ENCODE measurements around the gene MAP2K5. TPM values are rescaled to one million over a fixed set of nuclear protein-coding genes. Genes with fewer than 3 reads are reported as not detected.
A peak's percentile ranks its signal among the peaks of the same experiment; 100 is the strongest.

Gene MAP2K5
- total RNA-seq, 1 experiment from 2014 or later = 15.0 TPM

DNA sequence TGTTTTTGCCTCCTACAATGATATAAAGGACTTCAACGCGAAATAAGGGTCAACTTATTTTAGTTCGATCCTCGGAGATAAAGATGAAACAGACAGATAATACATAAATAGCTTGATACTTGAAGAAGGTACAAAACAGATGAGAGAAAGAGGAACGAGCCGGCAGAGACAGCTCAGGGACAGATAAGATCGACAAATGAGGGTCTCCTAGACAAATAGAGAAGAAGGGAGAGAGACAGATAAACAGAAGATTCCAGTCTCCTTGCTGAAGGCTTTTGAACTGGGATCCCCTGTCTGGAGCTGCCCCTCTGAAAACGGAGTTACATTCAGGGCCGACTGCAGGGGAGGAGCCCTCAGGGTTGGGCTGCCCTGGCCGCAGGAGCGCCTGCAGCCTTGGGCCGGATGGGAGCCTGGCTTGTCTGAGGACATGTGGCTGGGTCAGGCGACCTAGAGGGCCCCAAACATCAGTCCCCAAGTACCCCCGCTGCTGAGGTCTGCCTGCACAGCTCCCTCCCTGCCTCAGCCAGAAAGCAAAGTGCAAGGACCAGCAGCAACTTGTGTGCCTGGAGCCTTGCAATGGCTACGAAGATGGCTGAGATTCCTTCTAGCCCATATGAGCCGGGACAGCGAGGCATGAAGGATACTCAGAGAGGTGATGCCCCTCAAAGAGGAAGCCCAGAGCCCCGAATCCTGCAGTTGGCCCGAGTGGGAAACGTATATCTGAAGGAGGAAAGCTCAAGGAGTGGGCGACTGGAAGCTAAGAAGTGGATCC, 281.9 kb downstream of the MAP2K5 start:
- no peak overlapping the region for H2BK120ac ChIP-seq (ENCODE audit: low read depth, low read length, poor library complexity, severe bottlenecking)
- no peak overlapping the region for H2AFZ ChIP-seq (ENCODE audit: low read length)
- Mint-ChIP-seq H3K4me3 (peak overlapping the region; percentile 71 to 88; a peak in 4 of 5 replicates), H3K27ac (no peak overlapping the region), H3K27me3 (ENCODE audit: low read depth) (peaks cover 92% of the 10 kb centered on the region), H3K36me3 (ENCODE audit: insufficient read depth in 1 of 3, low read depth in 3 of 3) (peaks cover 0 to 1% (median 0%) of the 10 kb centered on the region in 3 experiments; a peak in 3 of 7 replicates), H3K9me3 (peaks cover 6 to 8% of the 10 kb centered on the region in 2 experiments; a peak in 4 of 5 replicates), H3K4me1 (peaks cover 33 to 63% of the 10 kb centered on the region in 2 experiments)
- H3K4me1 ChIP-seq (ENCODE audit: insufficient read depth, low read length) = 0 out of 2 replicates have a peak, but pooled peaks cover 2% of the 10 kb centered on the region
- H3K56ac ChIP-seq (ENCODE audit: insufficient read length, low read depth, low read length) = no peak overlapping the region
- H3K14ac ChIP-seq (ENCODE audit: insufficient read depth, low read length) = no peak overlapping the region
- peaks cover 93% of the 10 kb centered on the region for H3K27me3 ChIP-seq (ENCODE audit: insufficient read depth, low read length)
- no peaks in the 10 kb centered on the region for H3K79me1 ChIP-seq (ENCODE audit: insufficient read depth, low read depth, low read length, poor library complexity, severe bottlenecking)
- H4K20me1 ChIP-seq (ENCODE audit: control insufficient read depth, insufficient read depth, insufficient read length) = peaks cover 3% of the 10 kb centered on the region
- no peak overlapping the region for H3K27ac ChIP-seq (ENCODE audit: insufficient read length, low read depth, low read length)
- no peak overlapping the region for H3K9ac ChIP-seq (ENCODE audit: extremely low read depth, insufficient read length, low read length)
- no peak overlapping the region for H2AK5ac ChIP-seq (ENCODE audit: insufficient read length, low read length)
- peak overlapping the region; percentile 23 for H3K4me2 ChIP-seq (ENCODE audit: insufficient read depth, insufficient read length, low read length)
- no peak overlapping the region for H4K8ac ChIP-seq (replicated peaks; ENCODE audit: insufficient read length, low read depth, low read length)
- TF ChIP-seq, protein P1, sequence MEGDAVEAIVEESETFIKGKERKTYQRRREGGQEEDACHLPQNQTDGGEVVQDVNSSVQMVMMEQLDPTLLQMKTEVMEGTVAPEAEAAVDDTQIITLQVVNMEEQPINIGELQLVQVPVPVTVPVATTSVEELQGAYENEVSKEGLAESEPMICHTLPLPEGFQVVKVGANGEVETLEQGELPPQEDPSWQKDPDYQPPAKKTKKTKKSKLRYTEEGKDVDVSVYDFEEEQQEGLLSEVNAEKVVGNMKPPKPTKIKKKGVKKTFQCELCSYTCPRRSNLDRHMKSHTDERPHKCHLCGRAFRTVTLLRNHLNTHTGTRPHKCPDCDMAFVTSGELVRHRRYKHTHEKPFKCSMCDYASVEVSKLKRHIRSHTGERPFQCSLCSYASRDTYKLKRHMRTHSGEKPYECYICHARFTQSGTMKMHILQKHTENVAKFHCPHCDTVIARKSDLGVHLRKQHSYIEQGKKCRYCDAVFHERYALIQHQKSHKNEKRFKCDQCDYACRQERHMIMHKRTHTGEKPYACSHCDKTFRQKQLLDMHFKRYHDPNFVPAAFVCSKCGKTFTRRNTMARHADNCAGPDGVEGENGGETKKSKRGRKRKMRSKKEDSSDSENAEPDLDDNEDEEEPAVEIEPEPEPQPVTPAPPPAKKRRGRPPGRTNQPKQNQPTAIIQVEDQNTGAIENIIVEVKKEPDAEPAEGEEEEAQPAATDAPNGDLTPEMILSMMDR (conservative IDR thresholded peaks at IDR 0.05) = no peak
- no peak overlapping the region for H4K5ac ChIP-seq (ENCODE audit: insufficient read length, low read depth, low read length)
- no peak for DNase-seq
- no peak overlapping the region for H3T11ph ChIP-seq (ENCODE audit: low read length)
- H3K9me3 ChIP-seq (ENCODE audit: control insufficient read depth, low read depth, low read length) = no peaks in the 10 kb centered on the region
- no peak overlapping the region for H3K23ac ChIP-seq (ENCODE audit: insufficient read length, low read depth, low read length)
- H2BK15ac ChIP-seq (ENCODE audit: low read depth, low read length) = no peak overlapping the region
- no peak overlapping the region for H3K4ac ChIP-seq (ENCODE audit: low read depth, low read length)
- H3K18ac ChIP-seq (ENCODE audit: insufficient read length, low read depth, low read length) = no peak overlapping the region
- H3K79me2 ChIP-seq (ENCODE audit: insufficient read depth, low read length) = no peaks in the 10 kb centered on the region
- no peak overlapping the region for H4K91ac ChIP-seq (ENCODE audit: insufficient read length, low read depth, low read length)
- H2BK20ac ChIP-seq (ENCODE audit: low read depth, low read length, poor library complexity, severe bottlenecking) = no peak overlapping the region
- no CpG with 5 or more reads among the region's 21 CpGs for WGBS (ENCODE audit: extremely low coverage, insufficient read length, low lambda C conversion rate)
- no peak overlapping the region for H2BK5ac ChIP-seq (ENCODE audit: insufficient read length, low read length)
- no peak overlapping the region for H2BK12ac ChIP-seq (ENCODE audit: insufficient read length, low read depth, low read length)
- H3K23me2 ChIP-seq (ENCODE audit: insufficient read length, low read depth, low read length, poor library complexity, severe bottlenecking) = no peaks in the 10 kb centered on the region
